ENCODE results near the gene EML6. TPM values are rescaled to one million over a fixed set of nuclear protein-coding genes. Genes with fewer than 3 reads are reported as not detected.
A peak's percentile ranks its signal among the peaks of the same experiment; 100 is the strongest.

The EML6 gene
- total RNA-seq, 8 experiments from 2014 or later = 2.9 to 23.2 (median 10.2) TPM

GRCh38 chr2:55011831-55012671, 288.6 kb downstream of the EML6 start:
- 14 to 70% (median 30%) methylated on average over 1 to 6 of the region's 6 CpGs for WGBS, 10 experiments
- no peak for ATAC-seq (replicated peaks in 6 of 8)
- no peak overlapping the region for H3K27ac ChIP-seq
- H3K4me1 ChIP-seq (replicated peaks in 1 of 2) = peaks cover 11 to 45% of the 10 kb centered on the region in 2 donors
- in situ Hi-C loops (cut with MboI; ENCODE audit: low pct_unique_long_range_greater_than_20kb in 2 of 9, low sequenced_read_pairs in 9 of 9, unreplicated experiment in 9 of 9) = no loop called here
- H3K4me3 ChIP-seq = no peak overlapping the region

- 52 to 100% (median 72%) methylated on average over 1 to 2 of the region's 2 CpGs; no CpG with 5 or more reads in 2 of the 10 experiments for WGBS, 10 experiments
- in situ Hi-C loops (cut with MboI; ENCODE audit: low pct_unique_long_range_greater_than_20kb in 2 of 9, low sequenced_read_pairs in 9 of 9, unreplicated experiment in 9 of 9) = no loop called here
- Histone ChIP-seq H3K4me3 (no peak overlapping the region), H3K4me1 (replicated peaks in 1 of 2) (peaks cover 11 to 45% of the 10 kb centered on the region in 2 donors), H3K27ac (no peak overlapping the region)
- ATAC-seq (replicated peaks in 6 of 8) = no peak
These were observed 289.4 kb downstream of the EML6 start for GRCh38 chr2:55012672-55013484.

GRCh38 chr2:55013936-55014335, 290.5 kb downstream of the EML6 start:
- 11 to 100% (median 84%) methylated on average over 1 of the region's 1 CpG for WGBS, 10 experiments
- H3K4me1 ChIP-seq (replicated peaks in 1 of 2) = peaks cover 11 to 45% of the 10 kb centered on the region in 2 donors
- no peak overlapping the region for H3K27ac ChIP-seq
- ATAC-seq (replicated peaks in 6 of 8) = no peak
- in situ Hi-C loops (cut with MboI; ENCODE audit: low pct_unique_long_range_greater_than_20kb in 2 of 9, low sequenced_read_pairs in 9 of 9, unreplicated experiment in 9 of 9) = no loop called here
- H3K4me3 ChIP-seq = no peak overlapping the region

- in situ Hi-C loops (cut with MboI; ENCODE audit: low pct_unique_long_range_greater_than_20kb in 2 of 9, low sequenced_read_pairs in 9 of 9, unreplicated experiment in 9 of 9) = no loop called here
- peaks cover 5 to 39% of the 10 kb centered on the region in 2 donors for H3K4me1 ChIP-seq (replicated peaks in 1 of 2)
- ATAC-seq (replicated peaks in 6 of 8) = peak in 7 of 8 experiments; percentile 26 to 70 (median 48)
- WGBS, 10 experiments = 10 to 46% (median 28%) methylated on average over 3 to 6 of the region's 6 CpGs
- no peak overlapping the region for H3K4me3 ChIP-seq
- H3K27ac ChIP-seq = no peak overlapping the region
These were observed 291.8 kb downstream of the EML6 start for GRCh38 chr2:55014962-55015939.

GRCh38 chr2:55017428-55017827, 294.0 kb downstream of the EML6 start:
- no peak for ATAC-seq (replicated peaks in 6 of 8)
- peaks cover 0 to 17% of the 10 kb centered on the region in 2 donors for H3K4me1 ChIP-seq (replicated peaks in 1 of 2)
- 80 to 100% (median 100%) methylated on average over 1 to 3 of the region's 3 CpGs; no CpG with 5 or more reads in 2 of the 10 experiments for WGBS, 10 experiments
- no peak overlapping the region for H3K4me3 ChIP-seq
- H3K27ac ChIP-seq = no peak overlapping the region
- in situ Hi-C loops (cut with MboI; ENCODE audit: low pct_unique_long_range_greater_than_20kb in 2 of 9, low sequenced_read_pairs in 9 of 9, unreplicated experiment in 9 of 9) = no loop called here

GRCh38 chr2:55017880-55018279, 294.4 kb downstream of the EML6 start:
- peaks cover 0 to 15% of the 10 kb centered on the region in 2 donors for H3K4me1 ChIP-seq (replicated peaks in 1 of 2)

GRCh38 chr2:55018619-55019018, 295.2 kb downstream of the EML6 start:
- in situ Hi-C loops (cut with MboI; ENCODE audit: low pct_unique_long_range_greater_than_20kb in 2 of 9, low sequenced_read_pairs in 9 of 9, unreplicated experiment in 9 of 9) = no loop called here
- 80 to 100% (median 100%) methylated on average over 1 of the region's 1 CpG; no CpG with 5 or more reads in 6 of the 10 experiments for WGBS, 10 experiments
- no peak for ATAC-seq (replicated peaks in 6 of 8)
- Histone ChIP-seq H3K27ac (no peak overlapping the region), H3K4me3 (no peak overlapping the region), H3K4me1 (replicated peaks in 1 of 2) (peaks cover 0 to 9% of the 10 kb centered on the region in 2 donors)

More at GRCh38 chr2:55017880-55018279, 294.4 kb downstream of the EML6 start:
- 79 to 100% (median 98%) methylated on average over 2 to 3 of the region's 3 CpGs for WGBS, 10 experiments
- ATAC-seq (replicated peaks in 6 of 8) = no peak
- Histone ChIP-seq H3K4me3 (no peak overlapping the region), H3K27ac (no peak overlapping the region)
- in situ Hi-C loops (cut with MboI; ENCODE audit: low pct_unique_long_range_greater_than_20kb in 2 of 9, low sequenced_read_pairs in 9 of 9, unreplicated experiment in 9 of 9) = no loop called here

- H3K4me3 ChIP-seq = no peak overlapping the region
- peaks cover 2 to 5% of the 10 kb centered on the region in 2 donors for H3K4me1 ChIP-seq (replicated peaks in 1 of 2)
- in situ Hi-C loops (cut with MboI; ENCODE audit: low pct_unique_long_range_greater_than_20kb in 2 of 9, low sequenced_read_pairs in 9 of 9, unreplicated experiment in 9 of 9) = no loop called here
- H3K27ac ChIP-seq = no peak overlapping the region
- WGBS, 10 experiments = 48 to 88% (median 75%) methylated on average over 3 to 5 of the region's 5 CpGs
- no peak for ATAC-seq (replicated peaks in 6 of 8)
These were observed 296.2 kb downstream of the EML6 start for GRCh38 chr2:55019526-55020258.

Data from motor neuron (in vitro differentiated cells).